DMS 273 treated with DMSO at 0.1 percent for 48 hours (cell line): ENCODE measurements around the gene ALPK3.

Experiments used
- DNase-seq: peaks from one replicate; lab custom pipeline; 2025; lab: John Stamatoyannopoulos, UW

The ALPK3 gene

DNA sequence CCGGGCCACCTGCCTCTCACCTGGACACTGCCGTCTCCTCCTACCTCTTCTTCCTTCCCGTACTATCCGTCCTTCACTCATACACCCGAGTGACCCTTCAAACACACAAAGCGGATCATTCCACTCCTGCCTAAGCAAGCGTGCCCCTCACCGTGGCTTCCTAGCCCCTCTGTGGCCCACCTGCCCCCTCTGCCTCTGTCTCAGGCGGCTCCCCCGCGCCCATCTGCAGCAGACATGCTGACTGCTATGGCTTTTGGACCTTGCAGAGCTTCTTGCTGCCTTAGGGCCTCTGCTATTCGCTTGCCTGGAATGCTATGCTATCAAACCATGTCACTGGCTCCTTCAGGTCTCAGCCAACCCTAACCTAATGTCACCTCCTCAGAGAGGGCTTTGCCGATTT is 105.4 kb downstream of the ALPK3 start:
- no peak for DNase-seq
